Endothelial cell of umbilical vein (primary cell): ENCODE results near the gene STRA8.

ENCODE experiments used
- EZH2 ChIP-seq: IDR thresholded peaks from 2 replicates; pipeline ENCODE4 v1.6.1; 2012; ENCODE audit warnings: borderline replicate concordance, low read depth, mild to moderate bottlenecking, moderate library complexity, low read length, inconsistent platforms; ENCODE audit not compliant: severe bottlenecking
- MYC ChIP-seq: IDR thresholded peaks from one replicate; pipeline ENCODE4 v1.6.1; 2011; ENCODE audit warnings: mild to moderate bottlenecking, low read depth, low read length
- POLR2A ChIP-seq: IDR thresholded peaks from 2 replicates; pipeline ENCODE4 v1.6.1; 2012; ENCODE audit warnings: low read depth, mild to moderate bottlenecking, control low read depth, low read length
- POLR2AphosphoS5 ChIP-seq: IDR thresholded peaks from 2 replicates; pipeline ENCODE4 v1.6.1; 2012; ENCODE audit warnings: low read depth, mild to moderate bottlenecking, control low read depth, low read length, moderate library complexity; ENCODE audit not compliant: insufficient read depth
- TF ChIP-seq, protein P1 (sequence below), 2 donors: IDR thresholded peaks; 1 replicate in 1 of 2; 2 replicates in 1 of 2; pipeline ENCODE4 v1.5.1; 2011; ENCODE audit warnings: low read length in 2 of 2, mild to moderate bottlenecking in 2 of 2, moderate library complexity in 2 of 2, control low read depth in 1 of 2, inconsistent platforms in 1 of 2, low read depth in 1 of 2; ENCODE audit not compliant: insufficient read depth in 1 of 2; ENCODE audit errors: extremely low read depth in 1 of 2
- TF ChIP-seq, protein P2 (sequence below): IDR thresholded peaks from 2 replicates; pipeline ENCODE4 v1.6.1; 2011; ENCODE audit not compliant: insufficient read depth, insufficient read length

- no peak for TF ChIP-seq POLR2A
- TF ChIP-seq, protein P1, sequence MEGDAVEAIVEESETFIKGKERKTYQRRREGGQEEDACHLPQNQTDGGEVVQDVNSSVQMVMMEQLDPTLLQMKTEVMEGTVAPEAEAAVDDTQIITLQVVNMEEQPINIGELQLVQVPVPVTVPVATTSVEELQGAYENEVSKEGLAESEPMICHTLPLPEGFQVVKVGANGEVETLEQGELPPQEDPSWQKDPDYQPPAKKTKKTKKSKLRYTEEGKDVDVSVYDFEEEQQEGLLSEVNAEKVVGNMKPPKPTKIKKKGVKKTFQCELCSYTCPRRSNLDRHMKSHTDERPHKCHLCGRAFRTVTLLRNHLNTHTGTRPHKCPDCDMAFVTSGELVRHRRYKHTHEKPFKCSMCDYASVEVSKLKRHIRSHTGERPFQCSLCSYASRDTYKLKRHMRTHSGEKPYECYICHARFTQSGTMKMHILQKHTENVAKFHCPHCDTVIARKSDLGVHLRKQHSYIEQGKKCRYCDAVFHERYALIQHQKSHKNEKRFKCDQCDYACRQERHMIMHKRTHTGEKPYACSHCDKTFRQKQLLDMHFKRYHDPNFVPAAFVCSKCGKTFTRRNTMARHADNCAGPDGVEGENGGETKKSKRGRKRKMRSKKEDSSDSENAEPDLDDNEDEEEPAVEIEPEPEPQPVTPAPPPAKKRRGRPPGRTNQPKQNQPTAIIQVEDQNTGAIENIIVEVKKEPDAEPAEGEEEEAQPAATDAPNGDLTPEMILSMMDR (IDR thresholded peaks at IDR 0.05; ENCODE audit: extremely low read depth in 1 of 2, insufficient read depth in 1 of 2, low read depth in 1 of 2, low read length in 2 of 2) = no peak
- TF ChIP-seq, protein P2, sequence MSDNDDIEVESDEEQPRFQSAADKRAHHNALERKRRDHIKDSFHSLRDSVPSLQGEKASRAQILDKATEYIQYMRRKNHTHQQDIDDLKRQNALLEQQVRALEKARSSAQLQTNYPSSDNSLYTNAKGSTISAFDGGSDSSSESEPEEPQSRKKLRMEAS = no peak
- TF ChIP-seq POLR2AphosphoS5 = no peak
- TF ChIP-seq MYC = no peak
- no peak for TF ChIP-seq EZH2
Observed at GRCh38 chr7:135265637-135266036, 32.0 kb downstream of the STRA8 start.
